LHCN-M2 (cell line): ENCODE measurements around the gene ATG101. TPM values are rescaled to one million over a fixed set of nuclear protein-coding genes. Genes with fewer than 3 reads are reported as not detected.
A peak's percentile ranks its signal among the peaks of the same experiment; 100 is the strongest.
"Not testable (repeated sequence)": the region's sequence is repeated elsewhere in the genome, so short reads cannot be mapped to it uniquely, and the experiment has no call there.

Experiments
- DNase-seq: peaks from one replicate; pipeline ENCODE4 v3.0.0-alpha.2; 2012; ENCODE audit warnings: low read depth
- total RNA-seq: library from RNA; depleted of rRNA; stranded (reverse); fragments of >200 nt; gene quantifications from 2 replicates; pipeline ENCODE4 v1.2.3, GENCODE V29; 2014; rRNA removed

Gene ATG101
- total RNA-seq, 1 experiment from 2014 or later: 69.2 TPM

DNA sequence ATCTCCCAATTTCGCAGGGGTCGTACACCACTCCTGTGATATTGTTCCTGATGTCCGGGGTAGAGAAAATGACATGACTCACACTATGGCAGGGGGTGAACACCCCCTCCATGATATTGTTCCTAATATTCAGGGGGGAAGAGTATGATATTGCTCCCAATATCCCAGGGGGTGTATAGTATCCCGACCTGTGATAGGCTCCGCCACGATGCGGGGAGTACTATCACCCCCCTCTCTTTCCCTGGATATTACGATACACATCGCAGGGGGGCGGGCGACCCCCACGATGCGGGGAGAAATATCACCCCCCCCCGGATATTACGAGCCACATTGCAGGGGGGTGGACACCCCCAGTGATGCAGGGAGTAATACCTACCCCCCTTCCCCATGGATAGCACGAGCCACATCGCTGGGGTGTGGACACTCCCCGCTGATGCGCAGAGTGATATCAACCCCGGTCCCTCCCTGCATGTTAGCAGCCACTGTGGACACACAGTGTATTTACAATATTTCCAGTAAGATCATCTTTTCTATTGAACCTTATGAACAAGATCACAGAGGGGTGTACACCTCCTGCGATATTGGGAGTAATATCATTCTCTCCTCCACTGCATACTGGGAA is 27.4 kb downstream of the ATG101 start:
- no peak for DNase-seq

DNA sequence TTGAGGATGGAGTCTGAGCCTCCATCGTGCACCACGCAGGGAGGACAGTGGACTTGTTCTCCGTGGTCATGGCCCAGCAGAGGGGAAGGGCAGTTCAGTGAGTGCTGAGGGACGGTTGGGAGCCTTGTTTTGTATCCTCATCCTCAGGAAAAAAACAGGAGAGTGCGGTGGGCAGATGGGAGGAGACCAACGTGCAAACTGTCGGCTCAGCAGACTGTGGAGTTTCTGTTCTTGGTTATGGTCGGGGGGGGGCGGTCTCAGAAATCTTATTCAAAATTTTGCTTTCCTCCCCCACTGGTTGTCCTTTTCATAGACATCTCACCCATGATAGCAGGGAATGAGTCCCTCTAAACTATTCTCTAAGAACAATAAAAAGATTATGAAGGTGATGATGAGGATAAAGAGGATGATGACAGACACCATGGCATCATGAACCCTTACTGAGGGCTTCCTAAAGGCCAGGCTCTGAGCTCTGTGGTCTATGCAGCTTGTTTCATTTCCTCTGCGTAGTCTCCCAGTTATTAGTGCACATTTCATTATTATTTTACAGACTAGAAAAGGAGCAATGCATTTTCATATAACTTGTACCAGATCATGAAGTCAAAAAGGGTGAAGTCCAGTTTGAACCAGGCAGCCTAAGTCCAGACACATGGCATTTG is 34.8 kb downstream of the ATG101 start:
- DNase-seq: not testable (repeated sequence)

DNA sequence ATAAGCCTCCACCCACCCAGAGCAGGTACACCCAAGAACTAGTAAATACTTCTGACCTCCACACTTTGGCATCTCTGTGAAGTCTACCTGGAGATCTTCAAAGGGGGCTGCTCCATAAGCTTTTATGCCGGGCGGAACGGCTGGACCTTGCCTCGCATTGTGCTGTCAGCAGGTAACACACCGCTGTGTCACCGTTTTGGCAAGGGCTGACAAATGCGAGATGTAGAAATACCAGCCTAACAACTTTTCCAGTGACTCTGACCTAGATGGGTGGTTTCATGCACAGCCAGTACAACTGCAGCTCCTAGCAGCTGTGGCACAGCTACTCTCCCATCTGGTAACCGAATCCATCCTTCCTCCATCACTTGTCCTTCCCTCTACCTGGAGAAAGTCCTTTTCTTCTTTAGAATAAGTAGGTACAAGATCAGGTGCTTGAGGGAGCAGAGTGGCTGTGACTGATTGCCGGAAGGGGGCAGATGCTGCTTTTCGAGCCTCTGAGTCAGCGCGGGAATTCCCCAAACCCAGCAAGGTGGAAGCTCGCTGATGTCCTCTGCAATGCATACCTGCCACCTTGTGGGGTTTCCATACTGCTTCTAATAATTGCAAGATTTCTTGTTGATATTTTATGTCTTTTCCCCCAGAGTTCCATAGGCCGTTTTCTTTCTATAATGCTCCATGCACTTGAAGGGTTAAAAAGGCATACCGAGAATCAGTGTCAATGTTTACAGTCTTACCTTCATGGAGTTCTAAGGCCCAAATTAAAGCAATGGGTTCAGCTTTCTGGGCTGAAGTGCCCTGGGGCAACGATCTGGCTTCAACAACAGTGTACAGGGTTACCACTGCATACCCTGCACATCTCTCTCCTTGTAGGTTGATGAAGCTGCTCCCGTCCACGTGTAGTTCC is 46.7 kb downstream of the ATG101 start:
- DNase-seq: not testable (repeated sequence)

DNA sequence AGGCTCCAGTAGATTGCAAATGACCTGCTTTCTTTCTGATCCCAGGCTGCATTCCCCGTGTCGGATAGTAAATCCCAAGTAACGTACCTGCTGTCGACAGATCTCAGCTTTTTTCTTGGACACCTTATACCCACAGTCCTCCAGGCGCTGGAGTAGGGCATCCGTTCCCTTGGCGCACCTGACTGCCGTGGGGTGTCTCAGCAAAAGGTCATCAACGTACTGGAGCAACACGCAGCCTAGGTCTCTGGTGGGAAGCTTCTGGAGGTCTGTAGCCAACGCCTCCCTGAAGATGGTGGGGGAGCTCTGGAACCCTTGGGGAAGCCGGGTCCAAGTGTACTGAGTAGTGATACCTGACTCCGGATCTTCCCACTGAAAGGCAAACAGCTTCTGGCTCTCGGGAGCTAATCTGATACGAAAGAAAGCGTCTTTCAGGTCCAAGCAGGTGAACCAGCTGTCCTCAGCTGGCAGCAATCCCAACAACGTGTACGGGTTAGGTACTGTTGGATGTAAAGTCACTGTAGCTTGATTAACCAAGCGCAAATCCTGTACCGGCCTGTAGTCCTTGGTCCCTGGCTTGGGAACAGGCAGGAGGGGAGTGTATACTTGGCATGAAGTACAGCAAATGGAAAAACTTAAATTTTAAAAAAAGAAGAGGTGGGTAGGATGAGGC is 48.2 kb downstream of the ATG101 start:
- not testable (repeated sequence) for DNase-seq

DNA sequence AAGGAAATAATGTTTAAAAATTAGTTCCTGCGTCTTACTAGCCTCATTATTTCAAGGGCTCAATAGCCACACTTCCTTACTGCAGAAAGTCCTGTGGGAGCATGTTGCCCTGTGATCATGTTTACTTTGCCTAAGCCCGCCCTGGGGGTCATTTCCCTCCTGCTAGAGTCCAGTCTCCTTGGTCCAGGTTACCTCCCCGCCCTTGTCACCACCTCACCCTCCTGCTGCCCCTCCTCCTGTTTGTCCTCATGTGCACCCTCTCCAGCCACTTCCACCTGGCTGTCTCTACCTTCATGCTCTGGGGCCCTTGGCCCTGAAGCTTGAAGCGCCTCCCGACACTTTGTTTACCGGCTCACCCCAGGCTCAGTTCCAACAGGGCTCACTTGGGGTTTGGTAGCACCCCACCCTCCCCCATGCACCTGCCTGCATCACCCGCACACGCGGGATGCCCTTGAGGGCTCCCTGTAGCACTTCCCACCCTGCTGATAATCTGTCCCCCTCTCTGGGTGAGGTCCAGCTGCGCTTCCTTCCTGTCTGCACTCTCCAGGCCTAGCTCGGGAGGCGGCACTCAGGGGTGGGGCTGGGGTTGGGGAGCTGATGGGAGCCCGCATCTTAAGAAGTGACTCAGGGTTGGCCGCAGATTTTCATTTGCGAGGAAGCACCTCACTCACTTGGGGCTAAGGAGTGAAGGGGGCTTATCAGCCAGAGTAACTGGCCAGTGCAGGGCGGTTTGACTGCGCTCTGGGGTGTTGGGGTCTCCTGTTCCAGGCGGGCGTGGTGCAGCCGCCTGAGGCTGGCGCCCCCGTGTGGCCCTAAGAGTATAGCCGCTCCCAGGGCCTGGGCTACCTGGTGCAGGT is 49.8 kb downstream of the ATG101 start:
- no peak for DNase-seq

DNA sequence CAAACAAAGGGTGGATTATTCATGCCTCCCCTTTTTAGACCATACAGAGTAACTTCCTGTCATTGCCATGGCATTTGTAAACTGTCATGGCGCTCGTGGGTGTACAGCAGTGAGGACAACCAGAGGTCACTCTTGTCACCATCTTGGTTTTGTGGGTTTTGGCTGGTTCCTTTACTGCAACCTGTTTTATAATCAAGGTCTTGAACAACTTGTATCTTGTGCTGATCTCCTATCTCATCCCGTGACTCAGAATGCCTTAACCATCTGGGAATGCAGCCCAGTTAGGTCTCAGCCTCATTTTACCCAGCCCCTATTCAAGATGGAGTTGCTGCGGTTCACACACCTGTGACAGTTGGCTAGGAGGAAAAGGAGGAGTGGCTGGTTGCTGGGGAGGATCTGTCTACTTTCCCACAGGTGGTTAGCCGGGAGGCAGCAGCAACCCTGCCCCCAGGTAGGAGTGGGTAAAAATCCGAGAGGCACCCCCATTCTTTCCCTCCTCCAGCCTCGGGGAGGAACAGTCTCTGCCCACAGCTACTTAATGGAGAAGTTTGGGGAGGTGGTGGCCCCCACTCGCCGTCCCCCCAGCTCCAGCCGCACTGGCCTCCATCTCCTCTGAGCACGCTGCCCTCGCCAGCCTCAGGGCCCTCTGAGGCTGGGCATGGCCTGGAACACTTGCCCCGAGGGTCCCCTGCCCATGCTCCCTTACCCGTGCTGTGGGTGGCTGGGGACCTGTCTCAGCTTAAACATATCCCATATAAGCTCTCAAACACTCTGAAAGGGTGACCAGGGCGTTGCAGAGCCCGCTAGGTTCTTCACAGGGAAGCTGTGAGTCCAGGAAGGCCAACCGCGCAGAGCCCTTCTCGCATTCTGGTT is 51.4 kb downstream of the ATG101 start:
- DNase-seq: no peak

DNA sequence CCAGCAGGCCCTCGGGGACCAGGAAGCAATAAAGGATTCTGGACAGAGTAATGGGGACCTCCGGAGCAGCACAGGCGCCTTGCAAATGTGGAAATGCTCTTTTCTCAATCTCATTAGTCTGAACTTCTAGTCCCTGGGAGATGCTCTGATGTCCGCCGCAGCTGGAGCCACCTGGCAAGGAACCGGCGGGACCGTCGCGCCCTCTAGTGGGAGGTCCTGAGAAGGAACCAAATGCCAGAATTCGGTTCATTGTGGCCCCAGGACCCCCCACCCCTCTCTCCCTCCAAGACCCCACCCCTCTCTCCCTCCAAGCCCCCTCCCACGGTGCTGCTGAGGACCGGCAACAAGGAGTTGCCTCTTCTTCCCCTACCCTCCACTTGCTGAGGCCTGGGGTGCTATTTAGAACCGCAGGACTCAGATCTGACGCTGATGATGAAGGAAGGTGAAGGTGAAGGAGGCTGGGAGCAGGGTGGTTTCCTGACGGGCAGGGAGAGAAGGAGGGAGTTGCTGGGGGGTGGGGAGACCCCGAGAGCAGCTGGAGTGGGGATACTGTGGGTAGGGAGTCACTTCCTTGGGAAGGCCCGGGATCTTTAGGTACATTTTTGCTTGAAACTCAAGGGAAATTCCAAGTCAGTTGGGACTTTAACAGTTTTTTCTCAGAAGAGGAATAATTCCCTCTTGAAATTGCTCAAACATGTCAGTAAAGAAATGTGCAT is 52.2 kb downstream of the ATG101 start:
- peak; percentile 40 for DNase-seq

DNA sequence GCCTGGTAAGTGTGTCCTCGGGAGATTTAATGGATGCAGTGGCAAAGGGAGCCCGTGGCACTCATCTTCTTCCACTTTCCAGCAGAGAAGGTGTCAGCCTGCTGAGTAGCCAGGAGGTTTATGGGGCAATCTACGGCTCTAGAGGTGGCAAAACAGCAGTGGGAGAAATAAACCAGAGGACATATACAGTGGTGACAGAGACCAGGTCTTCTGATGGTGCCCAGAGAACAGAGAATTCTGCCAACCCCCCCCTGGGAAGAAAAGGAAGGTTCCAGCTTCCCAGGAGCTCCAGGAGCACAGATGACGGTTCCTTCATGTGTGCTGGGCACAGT is 52.7 kb downstream of the ATG101 start:
- no peak for DNase-seq

DNA sequence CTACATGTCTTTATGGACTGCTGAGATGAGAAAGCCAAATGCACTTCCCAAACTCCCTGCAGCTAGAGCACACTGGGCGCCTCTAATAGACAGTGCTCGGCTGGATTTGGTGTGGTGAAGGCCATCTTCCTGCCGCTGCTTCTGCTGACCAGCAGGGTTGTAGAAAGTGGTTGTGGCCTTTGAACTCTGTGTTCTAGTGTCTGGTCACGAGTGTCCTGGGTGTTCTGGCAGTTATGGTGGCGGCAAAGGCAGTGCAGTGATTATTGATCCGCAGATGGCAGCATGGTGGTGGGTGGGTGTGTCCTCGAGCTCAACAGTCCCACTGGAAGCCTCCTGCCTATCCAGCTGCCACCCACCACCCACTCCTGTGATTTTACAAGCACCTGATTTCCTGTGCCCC is 53.1 kb downstream of the ATG101 start:
- no peak for DNase-seq

DNA sequence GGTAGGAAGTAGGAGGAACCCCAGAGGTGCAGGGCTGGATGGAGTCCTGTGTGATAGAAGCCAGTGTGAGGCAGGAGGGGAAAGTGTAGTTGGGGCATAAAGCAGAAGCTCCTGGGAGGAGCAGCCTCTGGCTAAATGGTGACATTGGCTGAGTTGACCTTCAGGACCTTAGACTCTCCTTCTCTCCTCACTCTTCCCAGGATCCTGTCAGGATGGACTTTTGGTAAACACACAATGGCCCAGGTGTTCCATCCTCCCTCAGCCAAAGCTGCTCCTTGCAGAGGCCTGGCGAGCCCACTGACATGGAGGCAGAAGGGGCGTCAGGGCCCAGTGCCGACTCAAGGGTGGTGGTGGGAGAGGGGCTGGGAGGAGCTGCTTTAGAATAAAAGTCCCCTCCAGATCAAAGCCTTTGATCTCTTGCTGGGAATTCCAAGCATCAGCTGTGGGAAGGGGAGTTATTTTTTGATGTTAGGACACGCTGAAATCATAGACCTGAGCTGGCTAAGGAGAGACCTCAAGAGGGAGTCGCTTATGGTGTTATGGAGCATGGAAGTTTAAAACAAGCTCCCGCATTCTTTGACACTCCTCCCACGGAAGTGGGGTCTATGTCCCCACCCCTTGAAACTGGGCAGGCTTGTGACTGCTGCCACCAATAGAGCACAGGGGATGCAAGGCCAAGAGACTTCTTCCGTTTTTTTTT is 53.9 kb downstream of the ATG101 start:
- no peak for DNase-seq

DNA sequence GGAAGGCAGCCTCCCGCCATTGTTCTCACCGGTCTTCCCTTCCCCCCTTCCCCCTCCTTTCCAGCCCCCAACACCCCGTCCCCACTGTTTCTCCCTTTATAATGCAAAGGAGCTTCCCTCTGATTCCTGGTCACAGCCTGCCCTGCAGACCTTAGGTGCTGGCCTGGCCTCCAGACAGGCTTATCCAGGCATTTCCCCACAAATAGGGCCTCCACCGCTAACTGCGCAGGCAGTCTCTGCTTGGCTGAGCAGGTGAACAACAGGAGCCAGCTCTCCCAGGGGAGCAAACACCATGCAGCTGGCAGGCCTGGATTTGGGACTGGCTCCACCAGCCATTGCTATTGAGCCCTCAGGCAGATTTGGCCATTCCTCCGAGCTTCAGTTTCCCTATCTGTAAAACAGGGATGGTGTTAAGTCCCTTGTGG is 55.7 kb downstream of the ATG101 start:
- no peak for DNase-seq

DNA sequence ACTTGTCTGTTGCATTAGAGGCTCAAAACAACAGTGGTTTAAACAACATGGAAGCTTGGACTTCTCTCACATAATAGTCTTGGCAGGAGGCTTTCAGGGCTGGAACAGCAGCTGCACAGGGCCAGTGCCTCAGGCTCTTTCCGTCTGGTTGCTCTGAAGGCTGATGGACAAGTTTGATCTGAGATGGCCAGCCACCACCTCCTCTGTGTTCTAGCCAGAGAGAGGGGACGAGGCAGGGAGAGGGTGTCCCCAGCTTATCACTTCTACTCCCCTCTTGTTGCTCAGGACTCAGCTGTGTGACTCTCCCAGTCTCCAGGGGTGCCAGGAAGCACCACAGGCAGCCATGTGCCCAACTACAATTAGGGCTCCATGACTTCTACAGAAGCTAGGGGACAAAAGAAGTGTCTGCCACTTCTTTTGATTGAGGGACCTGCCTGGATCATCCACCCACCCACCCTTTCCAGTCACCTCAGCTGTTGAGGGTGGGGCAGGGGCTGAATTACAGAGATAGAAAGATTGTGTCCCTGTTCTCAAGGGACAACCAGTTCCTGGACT is 56.3 kb downstream of the ATG101 start:
- DNase-seq: no peak

Other genes with a start within 250 kb of the ATG101 start
- 0.13 and 0.17 TPM in 2 replicates for gene FIGNL2, start 221.3 kb upstream of the ATG101 start, total RNA-seq
- not detected in 2 replicates for gene ANKRD33, start 181.9 kb upstream of the ATG101 start, total RNA-seq
- gene ACVRL1, start 162.5 kb upstream of the ATG101 start, total RNA-seq: 1.5 and 2.6 TPM in 2 replicates
- 8.5 and 11.0 TPM in 2 replicates for gene ACVR1B, start 118.3 kb upstream of the ATG101 start, total RNA-seq
- 1.8 and 4.5 TPM in 2 replicates for gene TAMALIN, start 63.0 kb upstream of the ATG101 start, total RNA-seq
- gene NR4A1, start 18.5 kb upstream of the ATG101 start, total RNA-seq: 1.3 and 2.3 TPM in 2 replicates
- not detected in 2 replicates for gene SMIM41, start 9.7 kb downstream of the ATG101 start, total RNA-seq
- gene KRT80, start 122.0 kb downstream of the ATG101 start, total RNA-seq: 4.2 and 6.7 TPM in 2 replicates
- 0.40 and 2.2 TPM in 2 replicates for gene KRT7, start 163.3 kb downstream of the ATG101 start, total RNA-seq
- gene KRT86, start 204.7 kb downstream of the ATG101 start, total RNA-seq: 0.06 TPM in 1 of 2 replicates, not detected in the other
- gene KRT81, start 221.6 kb downstream of the ATG101 start, total RNA-seq: 0.11 and 1.2 TPM in 2 replicates